Activated naive CD8-positive, alpha-beta T cell treated with anti-CD3 and anti-CD28 coated beads, Interleukin-2, amount 50 U/mL, for 24 hours (primary cell): ENCODE data around the gene SIPA1L3.

Source experiments
- ATAC-seq: fragments of 150-1000 bp; cut with Tn5 transposase; one replicate; pipeline ENCODE4 v1.10.0; 2021
- DNase-seq: peaks from one replicate; pipeline ENCODE4 v3.0.0; 2021
- H3K27ac Mint-ChIP-seq: one replicate; pipeline ENCODE4 v1.8.0; 2021; ENCODE audit warnings: mild to moderate bottlenecking, mixed read lengths
- H3K27me3 Mint-ChIP-seq: one replicate; pipeline ENCODE4 v1.8.0; 2021; ENCODE audit warnings: mixed read lengths
- H3K36me3 Mint-ChIP-seq: one replicate; pipeline ENCODE4 v1.8.0; 2021; ENCODE audit warnings: low read depth, mixed read lengths
- H3K4me1 Mint-ChIP-seq: one replicate; pipeline ENCODE4 v1.8.0; 2021; ENCODE audit warnings: mixed read lengths
- H3K4me3 Mint-ChIP-seq: one replicate; pipeline ENCODE4 v1.8.0; 2021; ENCODE audit warnings: mild to moderate bottlenecking, moderate library complexity, mixed read lengths
- H3K9me3 Mint-ChIP-seq: one replicate; pipeline ENCODE4 v1.8.0; 2021; ENCODE audit warnings: mixed read lengths

SIPA1L3 gene

GRCh38 chr19:37966662-37967231 lies 59.7 kb downstream of the SIPA1L3 start:
- peaks cover 8% of the 10 kb centered on the region for H3K4me1 Mint-ChIP-seq
- H3K27ac Mint-ChIP-seq = no peak overlapping the region

GRCh38 chr19:37969695-37970094 lies 62.7 kb downstream of the SIPA1L3 start:
- H3K9me3 Mint-ChIP-seq = peaks cover 18% of the 10 kb centered on the region
- H3K4me3 Mint-ChIP-seq = no peak overlapping the region
- H3K27ac Mint-ChIP-seq = no peak overlapping the region
- no peaks in the 10 kb centered on the region for H3K27me3 Mint-ChIP-seq
- no peak for DNase-seq
- peaks cover 10% of the 10 kb centered on the region for H3K4me1 Mint-ChIP-seq
- no peak for ATAC-seq
- peaks cover 20% of the 10 kb centered on the region for H3K36me3 Mint-ChIP-seq

More at GRCh38 chr19:37966662-37967231, 59.7 kb downstream of the SIPA1L3 start:
- ATAC-seq (no peak), DNase-seq (no peak)
- peaks cover 13% of the 10 kb centered on the region for H3K9me3 Mint-ChIP-seq
- H3K4me3 Mint-ChIP-seq = no peak overlapping the region
- peaks cover 19% of the 10 kb centered on the region for H3K36me3 Mint-ChIP-seq
- no peaks in the 10 kb centered on the region for H3K27me3 Mint-ChIP-seq

- H3K4me1 Mint-ChIP-seq = peaks cover 13% of the 10 kb centered on the region
- H3K4me3 Mint-ChIP-seq = no peak overlapping the region
- DNase-seq = no peak
- H3K9me3 Mint-ChIP-seq = peaks cover 18% of the 10 kb centered on the region
- H3K36me3 Mint-ChIP-seq = peaks cover 22% of the 10 kb centered on the region
- H3K27me3 Mint-ChIP-seq = no peaks in the 10 kb centered on the region
- H3K27ac Mint-ChIP-seq = no peak overlapping the region
- no peak for ATAC-seq
Measured at GRCh38 chr19:37970699-37971098, 63.7 kb downstream of the SIPA1L3 start.

DNA sequence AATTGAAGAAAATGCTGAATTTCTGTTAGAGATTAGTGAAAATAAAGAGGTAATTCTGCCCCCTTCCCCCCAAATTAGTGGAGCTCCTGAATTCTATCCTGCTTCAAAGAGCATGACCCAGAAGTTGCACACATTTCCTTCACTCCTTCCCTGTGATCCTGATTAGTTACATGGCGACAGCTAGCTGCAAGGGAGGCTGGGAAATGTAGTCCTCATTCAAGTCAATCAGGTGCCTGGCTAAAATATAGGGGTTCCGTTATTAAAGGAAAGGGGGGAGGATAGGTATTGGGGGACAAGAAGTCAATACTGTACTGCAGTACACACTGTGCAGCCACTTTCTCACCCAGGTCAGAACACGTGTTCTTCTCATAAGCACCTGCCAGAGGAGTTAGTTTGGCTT lies 65.8 kb downstream of the SIPA1L3 start:
- no peak for ATAC-seq
- H3K4me3 Mint-ChIP-seq = no peak overlapping the region
- peaks cover 18% of the 10 kb centered on the region for H3K4me1 Mint-ChIP-seq
- H3K27me3 Mint-ChIP-seq = no peaks in the 10 kb centered on the region
- H3K36me3 Mint-ChIP-seq = peaks cover 20% of the 10 kb centered on the region
- no peak for DNase-seq
- H3K9me3 Mint-ChIP-seq = peaks cover 18% of the 10 kb centered on the region
- H3K27ac Mint-ChIP-seq = no peak overlapping the region

- ATAC-seq (peak; percentile 28), DNase-seq (no peak)
- H3K4me3 Mint-ChIP-seq = no peak overlapping the region
- peaks cover 18% of the 10 kb centered on the region for H3K9me3 Mint-ChIP-seq
- H3K4me1 Mint-ChIP-seq = peaks cover 16% of the 10 kb centered on the region
- H3K27me3 Mint-ChIP-seq = no peaks in the 10 kb centered on the region
- H3K27ac Mint-ChIP-seq = no peak overlapping the region
- H3K36me3 Mint-ChIP-seq = peaks cover 18% of the 10 kb centered on the region
Measured at GRCh38 chr19:37973666-37974065, 66.7 kb downstream of the SIPA1L3 start.

- peaks cover 18% of the 10 kb centered on the region for H3K36me3 Mint-ChIP-seq
- no peak overlapping the region for H3K4me3 Mint-ChIP-seq
- H3K4me1 Mint-ChIP-seq = peaks cover 16% of the 10 kb centered on the region
- peak overlapping the region; percentile 5 for H3K27ac Mint-ChIP-seq
- peaks cover 14% of the 10 kb centered on the region for H3K9me3 Mint-ChIP-seq
- no peak for ATAC-seq
- no peak for DNase-seq
- H3K27me3 Mint-ChIP-seq = no peaks in the 10 kb centered on the region
Measured at GRCh38 chr19:37975071-37975470, 68.1 kb downstream of the SIPA1L3 start.

GRCh38 chr19:37975596-37976515 lies 68.8 kb downstream of the SIPA1L3 start:
- peaks cover 20% of the 10 kb centered on the region for H3K4me1 Mint-ChIP-seq
- DNase-seq (no peak), ATAC-seq (no peak)
- H3K36me3 Mint-ChIP-seq = peaks cover 14% of the 10 kb centered on the region
- H3K27me3 Mint-ChIP-seq = no peaks in the 10 kb centered on the region
- H3K4me3 Mint-ChIP-seq = no peak overlapping the region
- H3K9me3 Mint-ChIP-seq = peaks cover 10% of the 10 kb centered on the region
- H3K27ac Mint-ChIP-seq = no peak overlapping the region

- H3K27me3 Mint-ChIP-seq = no peaks in the 10 kb centered on the region
- peaks cover 2% of the 10 kb centered on the region for H3K36me3 Mint-ChIP-seq
- H3K4me1 Mint-ChIP-seq = peaks cover 22% of the 10 kb centered on the region
- DNase-seq (no peak), ATAC-seq (no peak)
- H3K4me3 Mint-ChIP-seq = no peak overlapping the region
- H3K9me3 Mint-ChIP-seq = no peaks in the 10 kb centered on the region
- H3K27ac Mint-ChIP-seq = no peak overlapping the region
Measured at GRCh38 chr19:37977391-37977790, 70.4 kb downstream of the SIPA1L3 start.

DNA sequence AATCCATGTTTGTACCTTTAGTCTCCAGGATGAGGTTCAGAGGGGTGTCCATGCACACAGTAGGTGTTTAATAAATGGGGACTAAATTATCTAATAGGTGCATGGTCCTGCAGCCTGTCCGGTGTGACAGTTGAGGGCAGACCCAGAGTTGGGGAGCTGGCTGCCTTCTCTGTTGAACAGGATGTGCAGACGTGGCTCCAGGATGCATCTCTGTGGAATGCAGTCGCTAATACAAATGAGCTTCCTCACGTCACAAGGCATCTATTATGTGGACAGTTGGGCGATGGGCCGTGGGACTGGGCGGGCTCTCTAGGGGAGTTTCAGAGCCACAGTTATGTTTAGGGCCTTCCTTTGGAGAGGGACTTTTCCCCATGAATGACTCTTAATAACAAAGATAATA lies 71.0 kb downstream of the SIPA1L3 start:
- H3K27me3 Mint-ChIP-seq = no peaks in the 10 kb centered on the region
- no peaks in the 10 kb centered on the region for H3K9me3 Mint-ChIP-seq
- H3K27ac Mint-ChIP-seq = no peak overlapping the region
- peaks cover 22% of the 10 kb centered on the region for H3K4me1 Mint-ChIP-seq
- H3K4me3 Mint-ChIP-seq = no peak overlapping the region
- H3K36me3 Mint-ChIP-seq = peaks cover 2% of the 10 kb centered on the region
- ATAC-seq = no peak
- no peak for DNase-seq

GRCh38 chr19:37979547-37980082 lies 72.6 kb downstream of the SIPA1L3 start:
- Mint-ChIP-seq H3K4me3 (no peak overlapping the region), H3K9me3 (no peaks in the 10 kb centered on the region), H3K4me1 (peaks cover 15% of the 10 kb centered on the region), H3K27me3 (no peaks in the 10 kb centered on the region), H3K27ac (no peak overlapping the region), H3K36me3 (peaks cover 2% of the 10 kb centered on the region)
- no peak for ATAC-seq
- no peak for DNase-seq

DNA sequence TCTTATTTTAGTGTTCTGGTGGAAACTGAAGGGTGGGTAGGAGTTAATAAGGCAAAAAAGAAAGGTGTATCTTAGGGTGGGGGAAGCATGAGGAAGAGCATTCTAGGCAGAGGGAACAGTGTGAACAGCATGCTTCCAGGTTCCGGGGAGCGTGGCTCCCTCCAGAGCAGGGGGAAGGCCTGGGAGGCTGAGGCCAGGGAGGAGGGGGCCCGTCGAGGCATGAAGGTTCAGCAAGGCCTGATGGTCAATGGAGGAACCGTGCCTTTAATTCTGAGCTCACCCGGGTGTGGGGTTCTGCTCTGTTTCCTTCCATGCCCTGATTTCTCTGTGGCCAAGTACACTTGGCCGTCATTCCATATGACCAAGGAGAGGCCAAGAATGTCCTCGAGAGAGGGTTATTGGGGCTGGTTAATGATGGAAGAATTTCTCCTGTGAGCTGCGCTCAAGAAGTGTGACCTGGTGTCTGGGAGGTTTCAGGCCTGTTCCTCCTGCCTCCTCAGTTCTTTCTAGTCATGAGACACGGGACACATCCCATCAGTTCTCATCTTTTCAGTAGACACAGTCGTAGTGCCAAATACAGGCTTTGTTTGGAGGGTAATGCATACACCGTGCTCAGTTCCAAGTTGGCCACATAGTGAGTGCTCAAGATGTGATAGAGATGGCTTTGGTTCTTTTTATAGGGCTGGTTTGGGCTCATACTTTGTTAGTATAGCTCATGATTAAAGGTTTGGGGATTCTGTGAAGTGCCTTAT lies 73.6 kb downstream of the SIPA1L3 start:
- Mint-ChIP-seq H3K9me3 (no peaks in the 10 kb centered on the region), H3K4me1 (peaks cover 18% of the 10 kb centered on the region), H3K27ac (no peak overlapping the region), H3K36me3 (no peaks in the 10 kb centered on the region), H3K4me3 (no peak overlapping the region), H3K27me3 (no peaks in the 10 kb centered on the region)
- no peak for ATAC-seq
- no peak for DNase-seq

GRCh38 chr19:37981785-37982475 lies 74.9 kb downstream of the SIPA1L3 start:
- peaks cover 20% of the 10 kb centered on the region for H3K4me1 Mint-ChIP-seq
- ATAC-seq = no peak
- H3K4me3 Mint-ChIP-seq = no peak overlapping the region
- no peaks in the 10 kb centered on the region for H3K36me3 Mint-ChIP-seq
- no peak overlapping the region for H3K27ac Mint-ChIP-seq
- no peaks in the 10 kb centered on the region for H3K9me3 Mint-ChIP-seq
- H3K27me3 Mint-ChIP-seq = no peaks in the 10 kb centered on the region
- no peak for DNase-seq

GRCh38 chr19:37982655-37983054 lies 75.6 kb downstream of the SIPA1L3 start:
- no peak overlapping the region for H3K27ac Mint-ChIP-seq

DNA sequence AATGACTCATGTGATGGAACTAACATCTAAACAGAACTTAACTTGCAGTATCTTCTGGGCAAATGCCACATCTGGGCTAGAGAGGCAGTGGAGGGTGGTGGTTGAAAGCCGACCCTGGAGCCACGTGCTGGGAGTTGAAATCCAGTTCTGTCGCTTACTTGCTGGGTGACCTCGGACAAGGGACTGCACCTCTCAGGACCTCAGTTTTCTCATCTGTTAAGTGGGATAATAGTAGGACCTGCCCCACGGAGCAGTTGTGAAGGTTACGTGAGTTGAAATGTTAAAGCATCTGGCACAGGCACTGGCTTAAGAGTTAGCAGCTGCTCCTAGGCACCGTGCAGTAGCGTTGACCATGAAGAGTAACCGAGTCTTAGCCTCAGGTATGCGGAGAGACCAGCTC lies 76.1 kb downstream of the SIPA1L3 start:
- ATAC-seq (no peak), DNase-seq (no peak)
- H3K4me3 Mint-ChIP-seq = no peak overlapping the region
- H3K36me3 Mint-ChIP-seq = no peaks in the 10 kb centered on the region
- no peaks in the 10 kb centered on the region for H3K9me3 Mint-ChIP-seq
- no peak overlapping the region for H3K27ac Mint-ChIP-seq
- H3K27me3 Mint-ChIP-seq = no peaks in the 10 kb centered on the region
- H3K4me1 Mint-ChIP-seq = peaks cover 24% of the 10 kb centered on the region

More at GRCh38 chr19:37982655-37983054, 75.6 kb downstream of the SIPA1L3 start:
- Mint-ChIP-seq H3K4me3 (no peak overlapping the region), H3K9me3 (no peaks in the 10 kb centered on the region), H3K27me3 (no peaks in the 10 kb centered on the region), H3K36me3 (no peaks in the 10 kb centered on the region), H3K4me1 (peaks cover 20% of the 10 kb centered on the region)
- no peak for ATAC-seq
- no peak for DNase-seq
